Ishikawa (cell line): ENCODE measurements around the gene EBP.

Experiments used
- CEBPB ChIP-seq: IDR thresholded peaks from 2 replicates; pipeline ENCODE4 v1.6.1; 2012
- CREB1 ChIP-seq: IDR thresholded peaks from 2 replicates; pipeline ENCODE4 v1.6.1; 2012; ENCODE audit warnings: low read depth
- EGR1 ChIP-seq: IDR thresholded peaks from 2 replicates; pipeline ENCODE4 v1.6.1; 2012
- EP300 ChIP-seq: IDR thresholded peaks from 2 replicates; pipeline ENCODE4 v1.6.1; 2012; ENCODE audit warnings: borderline replicate concordance
- RAD21 ChIP-seq: IDR thresholded peaks from 2 replicates; pipeline ENCODE4 v1.6.1; 2012; ENCODE audit warnings: low read depth
- TEAD4 ChIP-seq: IDR thresholded peaks from 2 replicates; pipeline ENCODE4 v1.6.1; 2012
- USF1 ChIP-seq: IDR thresholded peaks from 2 replicates; pipeline ENCODE4 v1.6.1; 2012
- TF ChIP-seq, protein P1 (sequence below): IDR thresholded peaks from 2 replicates; pipeline ENCODE4 v1.6.1; 2012; ENCODE audit warnings: low read depth, mild to moderate bottlenecking
- TF ChIP-seq, protein P2 (sequence below): IDR thresholded peaks from 2 replicates; pipeline ENCODE4 v1.6.1; 2012

DNA sequence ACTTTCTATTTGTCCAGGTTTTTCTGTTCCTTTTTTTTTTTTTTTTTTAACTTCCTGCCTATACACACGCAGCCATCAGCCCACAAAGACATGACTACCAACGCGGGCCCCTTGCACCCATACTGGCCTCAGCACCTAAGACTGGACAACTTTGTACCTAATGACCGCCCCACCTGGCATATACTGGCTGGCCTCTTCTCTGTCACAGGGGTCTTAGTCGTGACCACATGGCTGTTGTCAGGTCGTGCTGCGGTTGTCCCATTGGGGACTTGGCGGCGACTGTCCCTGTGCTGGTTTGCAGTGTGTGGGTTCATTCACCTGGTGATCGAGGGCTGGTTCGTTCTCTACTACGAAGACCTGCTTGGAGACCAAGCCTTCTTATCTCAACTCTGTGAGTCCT is 2.1 kb downstream of the EBP start:
- TF ChIP-seq, protein P1, sequence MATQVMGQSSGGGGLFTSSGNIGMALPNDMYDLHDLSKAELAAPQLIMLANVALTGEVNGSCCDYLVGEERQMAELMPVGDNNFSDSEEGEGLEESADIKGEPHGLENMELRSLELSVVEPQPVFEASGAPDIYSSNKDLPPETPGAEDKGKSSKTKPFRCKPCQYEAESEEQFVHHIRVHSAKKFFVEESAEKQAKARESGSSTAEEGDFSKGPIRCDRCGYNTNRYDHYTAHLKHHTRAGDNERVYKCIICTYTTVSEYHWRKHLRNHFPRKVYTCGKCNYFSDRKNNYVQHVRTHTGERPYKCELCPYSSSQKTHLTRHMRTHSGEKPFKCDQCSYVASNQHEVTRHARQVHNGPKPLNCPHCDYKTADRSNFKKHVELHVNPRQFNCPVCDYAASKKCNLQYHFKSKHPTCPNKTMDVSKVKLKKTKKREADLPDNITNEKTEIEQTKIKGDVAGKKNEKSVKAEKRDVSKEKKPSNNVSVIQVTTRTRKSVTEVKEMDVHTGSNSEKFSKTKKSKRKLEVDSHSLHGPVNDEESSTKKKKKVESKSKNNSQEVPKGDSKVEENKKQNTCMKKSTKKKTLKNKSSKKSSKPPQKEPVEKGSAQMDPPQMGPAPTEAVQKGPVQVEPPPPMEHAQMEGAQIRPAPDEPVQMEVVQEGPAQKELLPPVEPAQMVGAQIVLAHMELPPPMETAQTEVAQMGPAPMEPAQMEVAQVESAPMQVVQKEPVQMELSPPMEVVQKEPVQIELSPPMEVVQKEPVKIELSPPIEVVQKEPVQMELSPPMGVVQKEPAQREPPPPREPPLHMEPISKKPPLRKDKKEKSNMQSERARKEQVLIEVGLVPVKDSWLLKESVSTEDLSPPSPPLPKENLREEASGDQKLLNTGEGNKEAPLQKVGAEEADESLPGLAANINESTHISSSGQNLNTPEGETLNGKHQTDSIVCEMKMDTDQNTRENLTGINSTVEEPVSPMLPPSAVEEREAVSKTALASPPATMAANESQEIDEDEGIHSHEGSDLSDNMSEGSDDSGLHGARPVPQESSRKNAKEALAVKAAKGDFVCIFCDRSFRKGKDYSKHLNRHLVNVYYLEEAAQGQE: no peak
- no peak for TF ChIP-seq TEAD4
- no peak for TF ChIP-seq USF1
- TF ChIP-seq, protein P2, sequence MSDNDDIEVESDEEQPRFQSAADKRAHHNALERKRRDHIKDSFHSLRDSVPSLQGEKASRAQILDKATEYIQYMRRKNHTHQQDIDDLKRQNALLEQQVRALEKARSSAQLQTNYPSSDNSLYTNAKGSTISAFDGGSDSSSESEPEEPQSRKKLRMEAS: no peak
- TF ChIP-seq RAD21: no peak
- no peak for TF ChIP-seq CREB1
- TF ChIP-seq CEBPB: no peak
- TF ChIP-seq EP300: no peak
- TF ChIP-seq EGR1: no peak
